GM06990 (cell line): Measurements from ENCODE around the gene SORL1.
A peak's percentile ranks its signal among the peaks of the same experiment; 100 is the strongest.

Source experiments
- DNase-seq: peaks from one replicate; pipeline ENCODE4 v3.0.0-alpha.2; 2011; ENCODE audit not compliant: insufficient read length; ENCODE audit errors: extremely low read depth
- H3K27me3 ChIP-seq: replicated peaks from 2 replicates; pipeline ENCODE4 v1.6.0; 2011; ENCODE audit warnings: low read length; ENCODE audit not compliant: control insufficient read depth, insufficient read depth
- H3K36me3 ChIP-seq: 2 replicates; pipeline ENCODE4 v1.5.1; 2011; ENCODE audit warnings: low read length; ENCODE audit not compliant: control insufficient read depth, insufficient read depth
- H3K4me3 ChIP-seq: replicated peaks from 2 replicates; pipeline ENCODE4 v1.5.1; 2011; ENCODE audit warnings: low read depth, mild to moderate bottlenecking, control low read depth, low read length
- TF ChIP-seq, protein P1 (sequence below): IDR thresholded peaks from 2 replicates; pipeline ENCODE4 v1.5.1; 2011; ENCODE audit warnings: low read length, control low read depth, mild to moderate bottlenecking, inconsistent platforms; ENCODE audit not compliant: insufficient read depth, poor library complexity, severe bottlenecking

Gene SORL1

DNA sequence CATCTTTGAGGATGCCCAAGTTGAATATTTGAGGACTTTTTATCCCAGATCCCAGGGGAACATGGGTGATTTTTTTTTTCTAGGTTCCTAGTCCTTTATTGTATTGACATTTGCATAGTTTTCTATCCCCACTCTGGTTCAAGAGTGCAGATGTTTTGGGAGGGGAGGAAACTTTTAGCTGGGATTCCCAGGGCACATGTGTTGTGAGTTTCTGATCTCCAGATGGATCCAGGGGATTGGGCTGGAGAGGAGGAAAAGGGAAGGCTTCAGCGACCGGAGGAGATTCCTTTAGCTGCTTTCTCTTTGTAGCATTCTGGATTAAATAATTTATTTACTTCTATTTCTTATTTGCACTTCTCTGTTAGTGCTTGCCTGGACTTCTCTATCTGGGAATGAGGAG is 15.4 kb downstream of the SORL1 start:
- DNase-seq: no peak

GRCh38 chr11:121467965-121468364 is 15.9 kb downstream of the SORL1 start:
- no peak overlapping the region for H3K4me3 ChIP-seq
- no peaks in the 10 kb centered on the region for H3K27me3 ChIP-seq
- H3K36me3 ChIP-seq: peaks cover 11% of the 10 kb centered on the region
- TF ChIP-seq, protein P1, sequence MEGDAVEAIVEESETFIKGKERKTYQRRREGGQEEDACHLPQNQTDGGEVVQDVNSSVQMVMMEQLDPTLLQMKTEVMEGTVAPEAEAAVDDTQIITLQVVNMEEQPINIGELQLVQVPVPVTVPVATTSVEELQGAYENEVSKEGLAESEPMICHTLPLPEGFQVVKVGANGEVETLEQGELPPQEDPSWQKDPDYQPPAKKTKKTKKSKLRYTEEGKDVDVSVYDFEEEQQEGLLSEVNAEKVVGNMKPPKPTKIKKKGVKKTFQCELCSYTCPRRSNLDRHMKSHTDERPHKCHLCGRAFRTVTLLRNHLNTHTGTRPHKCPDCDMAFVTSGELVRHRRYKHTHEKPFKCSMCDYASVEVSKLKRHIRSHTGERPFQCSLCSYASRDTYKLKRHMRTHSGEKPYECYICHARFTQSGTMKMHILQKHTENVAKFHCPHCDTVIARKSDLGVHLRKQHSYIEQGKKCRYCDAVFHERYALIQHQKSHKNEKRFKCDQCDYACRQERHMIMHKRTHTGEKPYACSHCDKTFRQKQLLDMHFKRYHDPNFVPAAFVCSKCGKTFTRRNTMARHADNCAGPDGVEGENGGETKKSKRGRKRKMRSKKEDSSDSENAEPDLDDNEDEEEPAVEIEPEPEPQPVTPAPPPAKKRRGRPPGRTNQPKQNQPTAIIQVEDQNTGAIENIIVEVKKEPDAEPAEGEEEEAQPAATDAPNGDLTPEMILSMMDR: no peak
- peak; percentile 75 for DNase-seq

More for the DNA sequence above, 15.4 kb downstream of the SORL1 start:
- no peaks in the 10 kb centered on the region for H3K27me3 ChIP-seq
- TF ChIP-seq, protein P1: no peak
- H3K4me3 ChIP-seq: peak overlapping the region; percentile 39
- peaks cover 11% of the 10 kb centered on the region for H3K36me3 ChIP-seq

- Histone ChIP-seq H3K4me3 (no peak overlapping the region), H3K36me3 (peaks cover 18% of the 10 kb centered on the region), H3K27me3 (no peaks in the 10 kb centered on the region)
- no peak for DNase-seq
- TF ChIP-seq, protein P1: no peak
Observed at GRCh38 chr11:121469910-121470309, 17.8 kb downstream of the SORL1 start.

- TF ChIP-seq, protein P1: no peak
- no peak for DNase-seq
- Histone ChIP-seq H3K27me3 (no peaks in the 10 kb centered on the region), H3K36me3 (peaks cover 18% of the 10 kb centered on the region), H3K4me3 (no peak overlapping the region)
Observed at GRCh38 chr11:121471167-121471566, 19.1 kb downstream of the SORL1 start.

- no peak for DNase-seq
- TF ChIP-seq, protein P1: no peak
- H3K4me3 ChIP-seq: no peak overlapping the region
- H3K27me3 ChIP-seq: no peaks in the 10 kb centered on the region
- H3K36me3 ChIP-seq: peaks cover 18% of the 10 kb centered on the region
Observed at GRCh38 chr11:121472312-121472711, 20.2 kb downstream of the SORL1 start.
